A549 (cell line): ENCODE results near the gene PLAAT2. TPM values are rescaled to one million over a fixed set of nuclear protein-coding genes. Genes with fewer than 3 reads are reported as not detected.

Source experiments
- ATAC-seq, 2 experiments: fragments of 200-7000 bp in 1 of 2; fragments of >200 bp in 1 of 2; cut with Nextera tagmentation in 1 of 2; cut with Tn5 transposase in 1 of 2; 3 replicates each; pipeline versions ENCODE4 v1.8.0 to v1.9.1; 2018 to 2020; ENCODE audit warnings: mild to moderate bottlenecking in 1 of 2, moderate library complexity in 1 of 2
- CTCF ChIA-PET: fragments of 300-600 bp; sonication (Branson Sonifier 250); formaldehyde crosslinking; extraction: SDS; loops from one replicate; lab custom pipeline; 2021; ENCODE audit warnings: antibody characterized with exemption, inconsistent platforms; lab: Yijun Ruan, JAX
- POLR2A ChIA-PET: fragments of 350-600 bp; formaldehyde crosslinking; extraction: SDS; loops from one replicate; lab custom pipeline; 2021; ENCODE audit warnings: antibody characterized with exemption, inconsistent platforms; lab: Yijun Ruan, JAX
- DNase-seq, 2 experiments: peaks; one replicate each; pipeline versions ENCODE4 v3.0.0 to v3.0.0-alpha.2; 2011 to 2016; ENCODE audit warnings: low read depth in 1 of 2, low spot score in 1 of 2
- FAIRE-seq: peaks from 2 replicates; lab custom pipeline; 2011; peaks lifted over from hg19 to GRCh38; lab: Jason Lieb, UNC
- H3K27ac ChIP-seq, 2 experiments: fragments of >200 bp; sonication (Bioruptor Twin); formaldehyde crosslinking; 3 replicates each; pipeline ENCODE4 v1.5.1; 2016 to 2017
- H3K4me1 ChIP-seq: fragments of >200 bp; sonication (Bioruptor Twin); formaldehyde crosslinking; 3 replicates; pipeline ENCODE4 v1.6.1; 2016
- H3K4me2 ChIP-seq: fragments of >200 bp; sonication (Bioruptor Twin); formaldehyde crosslinking; 3 replicates; pipeline ENCODE4 v1.6.1; 2016
- H3K4me3 ChIP-seq: fragments of >200 bp; sonication (Bioruptor Twin); formaldehyde crosslinking; 3 replicates; pipeline ENCODE4 v1.5.1; 2016
- H3K9me3 ChIP-seq: fragments of >200 bp; sonication (Bioruptor Twin); formaldehyde crosslinking; 3 replicates; pipeline ENCODE4 v1.6.1; 2016
- EHF ChIP-seq: fragments of 250-450 bp; sonication (Bioruptor Pico); IDR thresholded peaks from 2 replicates; pipeline ENCODE4 v1.5.0; 2020; ENCODE audit warnings: mild to moderate bottlenecking
- EP300 ChIP-seq, 2 experiments: fragments of >200 bp; sonication (Bioruptor Twin); formaldehyde crosslinking; IDR thresholded peaks; 2 replicates in 1 of 2; 3 replicates in 1 of 2; pipeline ENCODE4 v1.6.1; 2016 to 2017
- FOXS1 ChIP-seq: fragments of 250-450 bp; sonication (Bioruptor Pico); IDR thresholded peaks from 2 replicates; pipeline ENCODE4 v1.5.0; 2020; ENCODE audit warnings: mild to moderate bottlenecking, moderate library complexity
- HDAC2 ChIP-seq: fragments of 200-600 bp; sonication (generic); IDR thresholded peaks from 2 replicates; pipeline ENCODE4 v1.6.1; 2016
- HES2 ChIP-seq: fragments of >200 bp; sonication (Bioruptor Twin); formaldehyde crosslinking; IDR thresholded peaks from 2 replicates; pipeline ENCODE4 v1.6.1; 2016
- HEYL ChIP-seq: fragments of 250-450 bp; sonication (Bioruptor Pico); IDR thresholded peaks from 2 replicates; pipeline ENCODE4 v1.8.0; 2021; ENCODE audit warnings: mild to moderate bottlenecking, moderate library complexity
- JUN ChIP-seq, 2 experiments: fragments of >200 bp; sonication (Bioruptor Twin); formaldehyde crosslinking; IDR thresholded peaks; 2 replicates in 1 of 2; 3 replicates in 1 of 2; pipeline ENCODE4 v1.6.1; 2016 to 2017
- KDM5A ChIP-seq: fragments of 200-600 bp; sonication (generic); IDR thresholded peaks from 2 replicates; pipeline ENCODE4 v1.6.1; 2016; ENCODE audit warnings: antibody characterized with exemption, mild to moderate bottlenecking
- NPAS2 ChIP-seq: fragments of 250-450 bp; sonication (Bioruptor Pico); IDR thresholded peaks from 2 replicates; pipeline ENCODE4 v1.8.0; 2022; ENCODE audit warnings: mild to moderate bottlenecking, moderate library complexity, borderline replicate concordance
- TFCP2L1 ChIP-seq: fragments of 250-450 bp; sonication (Bioruptor Pico); IDR thresholded peaks from 2 replicates; pipeline ENCODE4 v1.5.0; 2021; ENCODE audit warnings: mild to moderate bottlenecking
- ZFP36 ChIP-seq: fragments of 450-650 bp; IDR thresholded peaks from 2 replicates; pipeline ENCODE4 v1.6.1; 2014; ENCODE audit warnings: borderline replicate concordance; ENCODE audit not compliant: partially characterized antibody
- ZSCAN20 ChIP-seq: fragments of 250-450 bp; sonication (Bioruptor Pico); IDR thresholded peaks from 2 replicates; pipeline ENCODE4 v1.8.0; 2022; ENCODE audit warnings: mild to moderate bottlenecking, moderate library complexity
- WGBS: methylation state at CpG from one replicate; pipeline ENCODE4 v1.1.6; 2017; ENCODE audit errors: missing lambda C conversion rate; 5-methylcytosine and 5-hydroxymethylcytosine counted together
- polyA plus RNA-seq, 4 experiments: library from polyadenylated mRNA; depleted of rRNA in 3 of 4; stranded (reverse); fragments of >200 nt; fragmentation: RNase III in 1 of 4; extraction: RNeasy Plus Mini Kit Qiagen cat#74134 plus additional on column Dnase treatment in 1 of 4; gene quantifications; 2 replicates in 3 of 4; 3 replicates in 1 of 4; pipeline ENCODE4 v1.2.3, GENCODE V29; 2011 to 2017
- TF ChIP-seq, protein P1 (sequence below): IDR thresholded peaks from 2 replicates; pipeline ENCODE4 v1.6.1; 2012
- TF ChIP-seq, protein P2 (sequence below): fragments of >200 bp; sonication (Bioruptor Twin); formaldehyde crosslinking; IDR thresholded peaks from 3 replicates; pipeline ENCODE4 v1.6.1; 2016

The PLAAT2 gene
- polyA plus RNA-seq, 2 of the 4 experiments (the other 2 are of a cell fraction), result 0.26 to 0.57 TPM

GRCh38 chr11:63506876-63507275 lies 56.3 kb downstream of the PLAAT2 start:
- FAIRE-seq (no peak), DNase-seq (no peak), ATAC-seq (no peak)
- ChIA-PET POLR2A (no interaction called here), CTCF (interaction anchor here (0.6 to 5.0 kb wide), 4 partner anchors 9 to 368 kb away, joined by 3 to 29 read pairs (median 4); no protein-coding TSS in a partner anchor)
- TF ChIP-seq, protein P1, sequence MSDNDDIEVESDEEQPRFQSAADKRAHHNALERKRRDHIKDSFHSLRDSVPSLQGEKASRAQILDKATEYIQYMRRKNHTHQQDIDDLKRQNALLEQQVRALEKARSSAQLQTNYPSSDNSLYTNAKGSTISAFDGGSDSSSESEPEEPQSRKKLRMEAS, result no peak
- no peak for TF ChIP-seq HEYL (CRISPR knock-in tag)
- TF ChIP-seq NPAS2, result no peak
- TF ChIP-seq EHF (CRISPR knock-in tag), result no peak
- TF ChIP-seq KDM5A, result no peak
- no peak overlapping the region for H3K4me3 ChIP-seq
- H3K4me2 ChIP-seq, result no peak overlapping the region
- peaks cover 14% of the 10 kb centered on the region for H3K4me1 ChIP-seq
- no peaks in the 10 kb centered on the region for H3K9me3 ChIP-seq
- H3K27ac ChIP-seq, result no peak overlapping the region
- WGBS, result 100% methylated on average over 1 of the region's 2 CpGs

DNA sequence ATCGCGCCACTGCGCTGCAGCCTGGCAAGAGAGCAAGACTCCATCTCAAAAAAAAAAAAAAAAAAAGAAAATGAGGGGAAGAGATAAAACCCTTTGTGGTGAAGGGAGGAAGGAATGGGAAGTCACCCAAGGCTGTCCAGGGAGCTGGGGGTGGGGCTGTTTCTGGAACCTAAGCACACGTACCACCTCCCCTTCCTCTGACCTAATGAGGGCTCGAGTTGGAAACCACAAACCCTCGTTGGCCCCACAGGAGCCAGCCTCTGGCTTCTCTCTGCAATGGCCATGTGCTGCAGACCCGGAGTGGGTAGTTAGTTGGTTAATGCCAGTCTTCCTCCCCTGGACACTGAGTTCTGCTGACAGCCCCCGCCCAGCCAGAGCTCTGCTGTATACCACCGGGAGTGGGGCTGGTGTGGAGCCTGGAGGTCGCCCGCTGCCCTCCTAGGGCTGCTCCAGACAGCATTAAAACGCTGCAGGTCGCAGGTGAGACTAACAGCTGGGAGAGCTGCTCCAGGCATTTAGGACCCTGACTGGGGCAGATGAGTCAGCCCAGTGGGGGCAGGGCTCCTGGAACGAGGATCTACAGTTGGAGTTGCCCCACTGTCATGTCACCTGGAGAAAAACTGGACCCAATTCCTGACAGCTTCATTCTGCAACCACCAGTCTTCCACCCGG lies 57.2 kb downstream of the PLAAT2 start, which contains the start of gene LGALS12:
LGALS12 (plus strand) TSS at position 228 of the 672 bp plus-strand sequence; CDS start at position 603, 375 bp downstream.
- 77% methylated on average over 13 of the region's 15 CpGs for WGBS
- ChIA-PET CTCF (interaction anchor here (1.2 to 5.0 kb wide), 4 partner anchors 10 to 130 kb away, joined by 3 to 29 read pairs (median 5); no protein-coding TSS in a partner anchor), POLR2A (no interaction called here)
- TF ChIP-seq ZFP36 (no peak), TFCP2L1 (CRISPR knock-in tag) (no peak)
- Histone ChIP-seq H3K4me3 (no peak within 1 kb of the TSS), H3K4me1 (peaks cover 14% of the 10 kb centered on the region), H3K9me3 (peaks cover 1% of the 10 kb centered on the region; the same call in 1 of the 3 replicates), H3K4me2 (no peak within 1 kb of the TSS), H3K27ac (no peak within 1 kb of the TSS)
- no peak for FAIRE-seq
- ATAC-seq, result no peak
- DNase-seq, result no peak

- no peak for FAIRE-seq
- ChIA-PET POLR2A (no interaction called here), CTCF (interaction anchor here (1.1 to 2.0 kb wide), 5 partner anchors 9 to 131 kb away, joined by 3 to 6 read pairs (median 3); no protein-coding TSS in a partner anchor)
- no peak for DNase-seq
- peaks cover 5% of the 10 kb centered on the region; the same call in 2 of the 3 replicates for H3K4me1 ChIP-seq
- H3K4me2 ChIP-seq, result no peak overlapping the region
- H3K27ac ChIP-seq, result no peak overlapping the region
- no peak for TF ChIP-seq JUN (IDR thresholded peaks at IDR 0.05)
- TF ChIP-seq, protein P1, result no peak
- TF ChIP-seq HES2, result no peak
- TF ChIP-seq HDAC2, result no peak
- no peak for TF ChIP-seq NPAS2
- TF ChIP-seq ZSCAN20 (CRISPR knock-in tag), result no peak
- TF ChIP-seq EP300 (IDR thresholded peaks at IDR 0.05), result no peak
- 75% methylated on average over 4 of the region's 4 CpGs for WGBS
- peaks cover 9% of the 10 kb centered on the region for H3K9me3 ChIP-seq
- ATAC-seq, result no peak
- H3K4me3 ChIP-seq, result no peak overlapping the region
These were observed 58.1 kb downstream of the PLAAT2 start for GRCh38 chr11:63504933-63505586.

- POLR2A ChIA-PET, result no interaction called here
- Histone ChIP-seq H3K4me1 (0 out of 3 replicates have a peak, but pooled peaks cover 5% of the 10 kb centered on the region), H3K4me3 (no peak overlapping the region), H3K9me3 (peaks cover 17% of the 10 kb centered on the region), H3K27ac (no peak overlapping the region), H3K4me2 (no peak overlapping the region)
- DNase-seq (no peak), FAIRE-seq (no peak), ATAC-seq (no peak)
- 20% methylated on average over 1 of the region's 1 CpG for whole genome bisulfite sequencing
- TF ChIP-seq, protein P2, sequence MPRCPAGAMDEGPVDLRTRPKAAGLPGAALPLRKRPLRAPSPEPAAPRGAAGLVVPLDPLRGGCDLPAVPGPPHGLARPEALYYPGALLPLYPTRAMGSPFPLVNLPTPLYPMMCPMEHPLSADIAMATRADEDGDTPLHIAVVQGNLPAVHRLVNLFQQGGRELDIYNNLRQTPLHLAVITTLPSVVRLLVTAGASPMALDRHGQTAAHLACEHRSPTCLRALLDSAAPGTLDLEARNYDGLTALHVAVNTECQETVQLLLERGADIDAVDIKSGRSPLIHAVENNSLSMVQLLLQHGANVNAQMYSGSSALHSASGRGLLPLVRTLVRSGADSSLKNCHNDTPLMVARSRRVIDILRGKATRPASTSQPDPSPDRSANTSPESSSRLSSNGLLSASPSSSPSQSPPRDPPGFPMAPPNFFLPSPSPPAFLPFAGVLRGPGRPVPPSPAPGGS, result no peak
- no peak for TF ChIP-seq FOXS1 (CRISPR knock-in tag)
- CTCF ChIA-PET, result interaction anchor here (1.1 to 1.5 kb wide), 3 partner anchors 8 to 26 kb away, joined by 3 to 4 read pairs (median 3); no protein-coding TSS in a partner anchor
These were observed 59.1 kb downstream of the PLAAT2 start for GRCh38 chr11:63504054-63504453.
